ENCODE measurements around the gene RABAC1.
"Not testable (repeated sequence)": the region's sequence is repeated elsewhere in the genome, so short reads cannot be mapped to it uniquely, and the experiment has no call there.

RABAC1 gene

GRCh38 chr19:41959056-41960053 is at the start of gene RABAC1:
Gene RABAC1, minus strand, starts transcription at chr19:41959321. Its CDS starts 29 bp downstream, at chr19:41959292.
- DNase-seq = peak; percentile 84

DNA sequence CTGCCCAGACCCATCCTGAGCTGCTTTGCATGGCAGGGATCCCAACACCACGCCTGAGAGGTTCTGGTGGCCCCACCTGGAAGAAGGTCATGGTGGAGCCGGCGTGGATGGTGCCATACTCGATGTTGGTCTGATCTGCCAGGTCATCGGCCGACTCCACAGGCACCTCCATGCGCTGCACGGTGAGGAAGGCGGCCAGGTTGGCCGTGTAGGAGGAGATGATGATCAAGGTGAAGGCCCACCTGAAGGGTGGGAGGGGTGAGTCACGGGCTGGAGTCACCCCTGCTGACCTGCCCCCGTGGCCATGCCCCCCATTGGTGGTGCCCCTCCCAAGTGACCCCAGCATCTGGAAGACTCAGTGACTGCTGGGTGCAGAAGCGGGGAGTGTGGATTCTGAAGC is 47.4 kb upstream of the RABAC1 start:
- no peak for DNase-seq

GRCh38 chr19:42005504-42005903 is 46.4 kb upstream of the RABAC1 start:
- DNase-seq = no peak

GRCh38 chr19:42003506-42004294 is 44.6 kb upstream of the RABAC1 start:
- DNase-seq = no peak

- DNase-seq = no peak
Measured at GRCh38 chr19:41999878-42000208, 40.7 kb upstream of the RABAC1 start.

- DNase-seq = no peak
Measured at GRCh38 chr19:41999071-41999877, 40.2 kb upstream of the RABAC1 start.

- DNase-seq = peak; percentile 41
Measured at GRCh38 chr19:41998246-41999020, 39.3 kb upstream of the RABAC1 start.

- DNase-seq = no peak
Measured at GRCh38 chr19:41997851-41998229, 38.7 kb upstream of the RABAC1 start.

DNA sequence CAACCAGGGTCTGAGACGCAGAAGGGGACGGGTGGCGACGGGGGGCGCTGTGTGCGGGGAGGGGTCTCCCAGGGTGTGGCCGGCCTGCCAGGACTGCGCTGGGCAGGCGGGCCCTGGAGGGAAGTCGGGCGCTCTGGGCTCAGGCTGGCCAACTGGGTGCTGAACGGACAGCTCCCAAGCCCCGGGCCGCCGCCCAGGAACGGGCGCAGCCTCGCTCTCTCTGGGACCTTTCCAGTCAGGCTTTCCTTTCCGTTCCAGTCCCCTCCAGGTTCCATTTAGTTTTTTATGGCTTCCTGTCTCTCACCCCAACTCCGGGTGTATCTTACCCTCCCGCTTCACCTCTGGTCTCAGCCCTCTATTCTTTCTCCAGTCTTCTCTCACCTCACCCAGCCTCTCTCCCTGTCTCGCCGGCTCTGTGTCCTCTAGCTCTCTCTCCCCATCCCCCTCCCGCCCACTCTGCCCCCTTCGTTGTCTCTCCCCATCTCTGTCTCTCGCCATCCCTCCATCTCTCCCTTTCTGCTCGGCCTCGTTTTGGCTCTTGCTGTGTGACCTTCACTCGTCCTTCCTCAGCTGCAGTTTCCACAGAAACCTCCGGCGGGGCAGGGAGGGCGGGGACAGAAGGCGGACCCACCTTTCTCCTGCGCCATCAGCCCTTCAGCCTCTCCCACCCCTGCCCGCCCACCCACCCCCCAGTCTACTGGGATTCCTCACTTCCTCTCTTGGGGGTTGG is 38.2 kb upstream of the RABAC1 start:
- peak; percentile 40 for DNase-seq

GRCh38 chr19:41995959-41996797 is 37.1 kb upstream of the RABAC1 start:
- DNase-seq = no peak

DNA sequence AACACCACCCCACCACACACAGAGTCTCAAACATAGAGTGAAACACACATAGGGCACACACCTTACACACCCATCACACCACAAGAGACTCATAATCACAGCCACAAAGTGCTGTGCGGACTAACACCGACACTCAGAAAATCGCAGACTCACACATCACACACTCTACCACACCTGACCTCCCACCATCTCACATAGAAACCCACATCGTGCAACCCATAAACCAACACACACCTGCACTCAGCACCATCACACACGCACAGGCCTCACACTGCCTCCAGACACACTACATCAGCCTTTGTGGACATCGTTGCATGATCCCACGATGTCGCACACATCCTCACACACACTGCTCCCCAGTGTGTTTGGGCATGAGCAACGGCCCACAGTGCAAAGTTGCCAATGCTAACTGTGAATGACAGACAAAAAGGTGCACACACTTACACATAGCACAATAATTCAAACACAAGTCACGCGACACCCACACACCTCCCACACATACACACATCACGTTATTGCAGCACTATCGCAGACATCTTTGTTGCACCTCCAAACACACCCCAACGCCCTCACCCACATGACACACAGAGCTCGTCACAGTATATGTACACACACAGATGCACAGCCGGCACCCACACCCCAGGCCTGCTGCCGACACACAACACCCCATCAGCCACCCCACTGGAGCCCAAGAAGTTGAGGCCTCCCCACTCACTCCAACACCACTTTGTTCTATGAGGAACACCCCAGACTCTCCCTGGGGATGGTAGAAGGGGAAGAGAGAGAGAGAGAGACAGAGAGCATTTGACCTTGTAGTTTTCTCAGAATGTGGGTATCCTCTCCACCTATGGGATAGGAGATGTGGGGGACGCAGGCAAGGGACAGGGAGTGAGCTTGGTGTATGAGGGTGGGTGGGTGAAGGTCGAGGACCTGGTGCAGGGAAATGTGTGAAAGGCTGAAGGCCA is 36.2 kb upstream of the RABAC1 start:
- DNase-seq = no peak

DNA sequence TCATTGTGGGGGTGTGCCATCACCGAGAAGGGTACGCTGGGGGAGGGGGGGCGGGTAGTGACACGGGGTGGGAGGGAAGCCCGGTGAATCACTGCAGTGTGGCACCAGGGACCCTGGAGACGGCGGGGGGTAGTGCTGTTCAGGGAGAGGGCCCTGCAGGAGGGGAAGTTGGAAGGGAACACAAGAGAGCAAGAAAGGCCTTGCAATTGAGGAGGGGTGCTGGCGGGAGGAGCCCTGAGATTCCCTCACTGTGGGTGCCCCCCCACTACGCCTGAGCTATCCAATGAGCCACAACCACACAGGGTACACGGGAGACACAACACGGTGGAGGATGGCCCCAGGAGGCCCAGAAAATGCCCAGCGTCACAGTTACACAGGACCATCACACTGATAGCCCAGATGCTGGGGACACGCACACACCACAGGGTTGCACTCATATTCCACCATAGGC is 35.4 kb upstream of the RABAC1 start:
- DNase-seq = no peak

DNA sequence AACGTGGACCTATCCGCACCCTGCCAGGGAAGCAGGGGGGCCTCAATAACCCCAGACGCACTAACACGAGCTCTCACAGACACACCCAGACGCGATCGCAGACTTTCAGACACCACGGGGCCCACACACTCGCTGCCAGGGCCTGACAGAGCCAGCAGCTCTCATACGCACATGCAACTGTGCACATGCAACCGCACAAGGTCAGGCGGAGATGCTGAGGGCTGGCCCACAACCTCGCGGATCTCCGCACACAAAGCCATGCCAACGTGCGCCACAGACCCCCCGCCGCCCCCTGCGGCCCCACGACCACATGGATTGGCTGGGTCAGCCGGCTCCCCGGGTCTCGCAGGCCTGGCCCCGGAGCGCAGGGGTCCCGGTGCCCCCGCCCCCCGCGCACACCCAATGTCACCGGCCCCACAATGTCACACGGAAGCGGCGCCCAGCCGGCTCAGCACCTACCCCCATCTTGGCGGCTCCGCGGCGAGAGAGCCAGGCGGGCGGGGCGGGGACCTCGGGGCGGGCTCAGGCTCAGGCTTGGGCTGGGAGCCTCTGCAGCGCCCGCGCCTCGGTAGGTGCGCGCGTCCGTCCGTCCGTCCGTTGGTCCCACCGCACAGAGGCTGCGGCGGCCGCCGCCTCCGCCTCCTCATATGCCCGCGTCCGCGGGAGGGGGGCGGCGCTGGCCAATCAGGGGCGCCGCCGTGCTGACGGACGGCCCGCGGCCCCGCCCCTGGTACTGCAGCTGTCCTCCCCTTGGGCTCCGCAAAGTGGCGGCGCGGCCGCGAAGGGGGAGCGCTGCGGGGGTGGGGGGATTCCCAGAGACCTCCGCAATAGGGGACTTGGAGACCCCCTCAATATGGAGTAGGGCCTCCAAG is 34.7 kb upstream of the RABAC1 start, which contains the start of gene ATP1A3:
Gene ATP1A3 (minus strand): TSS at position 619 of the 872 bp plus-strand sequence. CDS start 154 bp downstream, at position 465.
- peak; percentile 59 for DNase-seq

DNA sequence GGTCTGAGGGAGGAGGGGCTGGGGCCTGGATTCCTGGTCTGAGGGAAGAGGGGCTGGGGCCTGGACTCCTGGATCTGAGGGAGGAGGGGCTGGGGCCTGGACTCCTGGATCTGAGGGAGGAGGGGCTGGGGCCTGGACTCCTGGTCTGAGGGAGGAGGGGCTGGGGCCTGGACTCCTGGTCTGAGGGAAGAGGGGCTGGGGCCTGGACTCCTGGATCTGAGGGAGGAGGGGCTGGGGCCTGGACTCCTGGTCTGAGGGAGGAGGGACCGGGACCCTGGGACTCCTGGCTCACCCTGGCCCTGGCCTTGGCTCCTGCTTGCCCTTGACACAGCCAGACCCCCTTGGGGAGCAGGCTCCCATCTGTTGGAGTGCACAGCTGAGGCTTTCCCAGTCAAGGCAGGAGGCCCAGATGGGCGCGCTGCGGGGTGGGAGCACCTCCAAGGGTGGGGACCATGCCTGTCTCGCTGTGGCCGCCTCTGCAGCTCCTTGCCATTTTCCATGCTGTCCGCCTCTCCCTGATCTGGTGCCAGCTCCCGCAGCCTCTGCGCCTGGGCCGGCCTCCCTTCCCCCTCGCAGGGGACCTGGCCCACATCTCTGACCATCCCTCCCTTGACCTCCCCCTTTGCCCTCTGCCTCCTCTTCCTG is 32.9 kb upstream of the RABAC1 start:
- not testable (repeated sequence) for DNase-seq

DNA sequence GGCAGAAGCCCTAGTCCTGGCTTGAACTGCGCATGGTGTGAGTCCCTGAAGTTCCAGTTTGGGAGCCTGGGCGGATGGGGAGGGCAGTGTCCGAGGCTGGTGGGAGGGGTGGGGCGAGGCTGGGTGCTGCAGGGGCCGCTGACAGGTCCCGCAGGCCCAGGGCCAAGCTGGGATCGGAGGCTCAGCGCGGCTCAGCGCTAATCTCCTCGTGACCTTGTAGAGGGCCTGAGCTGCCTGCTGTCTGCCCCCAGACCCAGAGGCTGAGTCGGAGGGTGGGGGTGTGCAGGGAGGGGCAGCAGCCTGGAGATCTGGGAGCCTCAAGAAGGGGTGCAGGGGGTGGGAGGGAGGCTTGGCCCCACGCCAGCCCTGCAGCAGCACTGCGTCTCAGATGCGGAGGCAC is 31.9 kb upstream of the RABAC1 start:
- no peak for DNase-seq

DNA sequence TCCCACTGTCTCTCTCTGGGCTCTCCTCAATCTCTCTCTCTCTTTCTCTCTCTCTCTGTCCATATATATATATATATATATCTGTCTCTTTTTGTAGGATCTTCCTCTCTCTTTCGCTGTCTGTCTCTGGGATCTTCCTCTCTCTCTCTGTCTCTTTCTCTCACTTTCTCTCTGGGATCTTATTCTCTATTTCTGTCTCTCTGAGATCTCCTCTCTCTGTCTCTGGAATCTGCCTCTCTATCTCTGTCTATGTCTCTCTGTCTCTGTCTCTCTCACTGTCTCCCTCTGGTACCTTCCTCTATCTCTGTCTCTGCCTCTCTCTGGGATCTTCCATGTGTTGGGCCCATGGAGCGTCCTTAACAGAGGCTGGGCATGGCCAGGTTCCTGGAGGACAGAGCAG is 31.5 kb upstream of the RABAC1 start:
- no peak for DNase-seq

- no peak for DNase-seq
Measured at GRCh38 chr19:41990028-41990427, 30.9 kb upstream of the RABAC1 start.
